Testis (tissue), 3 donors: ENCODE measurements around the gene TAS2R40. TPM values are rescaled to one million over a fixed set of nuclear protein-coding genes. Genes with fewer than 3 reads are reported as not detected.

ENCODE experiments used
- DNase-seq: peaks from one replicate; pipeline ENCODE4 v3.0.0-alpha.2; 2019
- H3K27ac ChIP-seq, 2 donors: fragments of 200-600 bp; sonication (generic); one replicate each; pipeline ENCODE4 v1.5.1; 2019
- H3K27me3 ChIP-seq: fragments of 200-600 bp; sonication (generic); one replicate; pipeline ENCODE4 v1.5.1; 2019
- H3K36me3 ChIP-seq: fragments of 200-600 bp; sonication (generic); one replicate; pipeline ENCODE4 v1.5.1; 2017; ENCODE audit warnings: low read depth; ENCODE audit errors: missing control alignments
- H3K4me1 ChIP-seq: fragments of 200-600 bp; sonication (generic); one replicate; pipeline ENCODE4 v1.5.1; 2019
- H3K4me3 ChIP-seq, 2 donors: fragments of 200-600 bp; sonication (generic); one replicate each; pipeline ENCODE4 v1.5.1; 2017 to 2019
- H3K9me3 ChIP-seq: fragments of 200-600 bp; sonication (generic); one replicate; pipeline ENCODE4 v1.5.1; 2017
- CTCF ChIP-seq, 3 experiments: fragments of 450-650 bp in 2 of 3; fragments of 200-600 bp in 1 of 3; sonication (generic) in 1 of 3; IDR thresholded peaks; one replicate each; pipeline ENCODE4 v1.5.1; 2016 to 2019; ENCODE audit warnings: antibody characterized with exemption in 3 of 3, mild to moderate bottlenecking in 2 of 3, moderate library complexity in 1 of 3
- POLR2A ChIP-seq: fragments of 450-650 bp; IDR thresholded peaks from one replicate; pipeline ENCODE4 v1.6.1; 2017; ENCODE audit warnings: antibody characterized with exemption, mild to moderate bottlenecking, moderate library complexity
- WGBS, 2 donors: methylation state at CpG; one replicate each; pipeline ENCODE4 v1.1.5; 2018; 5-methylcytosine and 5-hydroxymethylcytosine counted together
- intact Hi-C: fragments of 100-400 bp; cut with DNase I; formaldehyde crosslinking; loops from one replicate; pipeline ENCODE4 v1.15.1; 2023; ENCODE audit warnings: low total_unique reads
- polyA plus RNA-seq: library from polyadenylated mRNA; stranded (reverse); fragments of 350-450 nt; fragmentation: Illumina TruSeq; extraction: RNeasy Lipid Tissue Mini Kit (QIAGEN cat#74804); gene quantifications from one replicate; pipeline ENCODE4 v1.2.3, GENCODE V29; 2014; ENCODE audit warnings: low read depth, low replicate concordance; ENCODE audit not compliant: insufficient read depth
- total RNA-seq, 2 donors: library from RNA; depleted of rRNA; stranded (reverse); fragments of >200 nt; gene quantifications; one replicate each; pipeline ENCODE4 v1.2.3, GENCODE V29; 2016

TAS2R40 gene
- total and polyA plus RNA-seq, 3 donors from 2014 or later: not detected

GRCh38 chr7:143181349-143181748, 40.5 kb upstream of the TAS2R40 start:
- H3K9me3 ChIP-seq: no peaks in the 10 kb centered on the region
- H3K36me3 ChIP-seq: no peaks in the 10 kb centered on the region
- WGBS, 2 donors: 82 to 85% methylated on average over 2 of the region's 2 CpGs

DNA sequence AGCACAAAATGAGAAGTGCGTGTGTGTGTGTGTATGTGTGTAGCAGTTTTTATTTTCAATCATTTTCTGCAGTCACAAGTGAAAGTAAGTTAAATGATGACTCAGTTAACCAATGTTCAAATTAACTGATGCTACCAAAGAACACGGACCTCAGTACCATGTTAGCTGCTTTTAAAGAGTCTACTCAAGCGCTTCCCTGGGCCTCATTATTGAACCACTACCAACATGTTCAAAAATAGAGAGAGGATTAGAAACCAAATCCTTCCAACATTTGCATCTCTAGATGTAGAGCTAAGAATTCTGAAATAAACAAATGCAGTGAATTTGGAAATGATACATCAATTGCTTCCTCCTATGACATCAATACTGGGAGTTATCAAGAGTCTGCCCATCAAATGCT, 38.8 kb upstream of the TAS2R40 start, which contains the start of gene TAS2R39:
TAS2R39 (plus strand) TSS at position 396 of the 400 bp plus-strand sequence; CDS start at position 396, 0 bp downstream.
- Histone ChIP-seq H3K9me3 (no peaks in the 10 kb centered on the region), H3K36me3 (no peaks in the 10 kb centered on the region), H3K27ac (no peak within 1 kb of the TSS), H3K4me3 (no peak within 1 kb of the TSS), H3K27me3 (no peaks in the 10 kb centered on the region), H3K4me1 (no peaks in the 10 kb centered on the region)
- no peak for DNase-seq
- TF ChIP-seq POLR2A: no peak
- no peak for TF ChIP-seq CTCF (IDR thresholded peaks at IDR 0.05)
- intact Hi-C loops: no loop called here
- WGBS, 2 donors: 86 to 91% methylated on average over 3 of the region's 3 CpGs

More at GRCh38 chr7:143181349-143181748, 40.5 kb upstream of the TAS2R40 start:
- DNase-seq: no peak
- intact Hi-C loops: no loop called here
- H3K27ac ChIP-seq: no peak overlapping the region
- no peaks in the 10 kb centered on the region for H3K4me1 ChIP-seq
- no peak for TF ChIP-seq POLR2A
- TF ChIP-seq CTCF (IDR thresholded peaks at IDR 0.05): no peak
- H3K27me3 ChIP-seq: no peaks in the 10 kb centered on the region
- H3K4me3 ChIP-seq: no peak overlapping the region

GRCh38 chr7:143185551-143185950, 36.3 kb upstream of the TAS2R40 start:
- H3K27me3 ChIP-seq: no peaks in the 10 kb centered on the region
- TF ChIP-seq CTCF (IDR thresholded peaks at IDR 0.05): no peak
- no peak for TF ChIP-seq POLR2A
- H3K9me3 ChIP-seq: no peaks in the 10 kb centered on the region
- intact Hi-C loops: no loop called here
- no peaks in the 10 kb centered on the region for H3K4me1 ChIP-seq
- no peak overlapping the region for H3K4me3 ChIP-seq
- H3K27ac ChIP-seq: no peak overlapping the region
- H3K36me3 ChIP-seq: no peaks in the 10 kb centered on the region
- 81 to 89% methylated on average over 1 of the region's 1 CpG for WGBS, 2 donors
- no peak for DNase-seq

GRCh38 chr7:143188994-143189393, 32.8 kb upstream of the TAS2R40 start:
- intact Hi-C loops: no loop called here
- Histone ChIP-seq H3K9me3 (no peaks in the 10 kb centered on the region), H3K4me1 (no peaks in the 10 kb centered on the region), H3K36me3 (no peaks in the 10 kb centered on the region), H3K4me3 (no peak overlapping the region), H3K27ac (no peak overlapping the region), H3K27me3 (no peaks in the 10 kb centered on the region)
- DNase-seq: no peak
- TF ChIP-seq POLR2A (no peak), CTCF (IDR thresholded peaks at IDR 0.05) (no peak)
- 62 to 63% methylated on average over 6 of the region's 6 CpGs for WGBS, 2 donors

DNA sequence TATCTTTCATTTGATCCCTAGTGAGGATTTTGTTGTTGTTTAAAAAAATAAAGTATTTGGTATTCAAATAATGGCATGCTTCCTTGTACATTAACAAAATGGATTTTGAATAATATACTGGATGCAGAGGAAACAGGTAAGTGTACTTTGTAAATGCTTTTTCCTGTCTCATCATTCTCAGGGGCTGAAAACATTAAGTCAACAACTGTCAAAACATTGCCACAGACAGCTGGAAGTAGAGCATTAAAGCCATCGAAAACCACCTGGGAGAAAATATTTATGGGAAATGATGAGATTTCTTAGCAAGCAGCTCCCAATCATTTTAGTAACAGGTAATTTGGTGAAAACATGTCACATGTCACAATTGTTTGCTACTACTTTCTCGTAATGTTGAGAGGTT, 28.0 kb upstream of the TAS2R40 start:
- Histone ChIP-seq H3K4me3 (no peak overlapping the region), H3K27ac (no peak overlapping the region), H3K9me3 (no peaks in the 10 kb centered on the region), H3K4me1 (no peaks in the 10 kb centered on the region), H3K36me3 (no peaks in the 10 kb centered on the region), H3K27me3 (no peaks in the 10 kb centered on the region)
- 88 to 94% methylated on average over 2 of the region's 2 CpGs for WGBS, 2 donors
- intact Hi-C loops: no loop called here
- TF ChIP-seq CTCF (IDR thresholded peaks at IDR 0.05) (no peak), POLR2A (no peak)
- no peak for DNase-seq
